SK-MEL-5 (cell line): ENCODE measurements around the gene SCPEP1. TPM values are rescaled to one million over a fixed set of nuclear protein-coding genes. Genes with fewer than 3 reads are reported as not detected.

Source experiments
- DNase-seq: peaks from one replicate; pipeline ENCODE4 v3.0.0-alpha.2; 2016; ENCODE audit warnings: low read depth, low spot score
- in situ Hi-C: cut with HindIII; loops from 2 replicates; pipeline ENCODE4 v1.10.0; 2016; ENCODE audit warnings: low sequenced_read_pairs, high pct_unique_total_duplicates, low pct_unique_long_range_greater_than_20kb
- total RNA-seq: library from RNA; depleted of rRNA; stranded (reverse); fragments of >200 nt; shearing (Covaris generic); gene quantifications from 2 replicates; pipeline ENCODE4 v1.2.3, GENCODE V29; 2014; rRNA removed

Gene SCPEP1
- total RNA-seq, 1 experiment from 2014 or later, result 141 TPM

GRCh38 chr17:57051886-57052361 lies 74.0 kb downstream of the SCPEP1 start:
- no peak for DNase-seq
- in situ Hi-C loops, result no loop called here

Other genes with a start within 250 kb of the SCPEP1 start
- 0.59 and 1.1 TPM in 2 replicates for gene C17orf67, start 144.2 kb upstream of the SCPEP1 start, total RNA-seq
- gene DGKE, start 144.0 kb upstream of the SCPEP1 start, total RNA-seq, result 0.55 and 0.96 TPM in 2 replicates
- 15.2 and 16.8 TPM in 2 replicates for gene TRIM25, start 64.1 kb upstream of the SCPEP1 start, total RNA-seq
- 26.0 and 26.6 TPM in 2 replicates for gene COIL, start 17.1 kb upstream of the SCPEP1 start, total RNA-seq
- 30.0 and 35.1 TPM in 2 replicates for gene AKAP1, start 107.1 kb downstream of the SCPEP1 start, total RNA-seq